Ureter (tissue), 1 donor: Measurements from ENCODE around the gene TEX14. TPM values are rescaled to one million over a fixed set of nuclear protein-coding genes. Genes with fewer than 3 reads are reported as not detected.
A peak's percentile ranks its signal among the peaks of the same experiment; 100 is the strongest.
"Not testable (repeated sequence)": the region's sequence is repeated elsewhere in the genome, so short reads cannot be mapped to it uniquely, and the experiment has no call there.

Source experiments
- DNase-seq: peaks from one replicate; pipeline ENCODE4 v3.0.0-alpha.2; 2020; ENCODE audit warnings: low spot score
- total RNA-seq: library from RNA; stranded (reverse); gene quantifications from one replicate; pipeline ENCODE4 v1.2.4, GENCODE V29; 2023
- donor health status: DM: yes; HTN: yes; CAD: no.

The TEX14 gene
- total RNA-seq, 1 donor from 2014 or later = 0.55 TPM

- DNase-seq = peak; percentile 86
Measured at GRCh38 chr17:58692239-58693055, 602 bp upstream of the TEX14 start, which contains the start of gene RAD51C. RAD51C (plus strand) TSS chr17:58692602; CDS start chr17:58692644, 42 bp downstream.

- not testable (repeated sequence) for DNase-seq
Measured at GRCh38 chr17:58690033-58690432, 1.8 kb downstream of the TEX14 start.

- no peak for DNase-seq
Measured at GRCh38 chr17:58688521-58688920, 3.3 kb downstream of the TEX14 start.

- no peak for DNase-seq
Measured at GRCh38 chr17:58686980-58687379, 4.9 kb downstream of the TEX14 start.

GRCh38 chr17:58684462-58684861 is 7.4 kb downstream of the TEX14 start:
- DNase-seq = not testable (repeated sequence)

GRCh38 chr17:58684003-58684402 is 7.8 kb downstream of the TEX14 start:
- DNase-seq = no peak

GRCh38 chr17:58680038-58680369 is 11.8 kb downstream of the TEX14 start:
- DNase-seq = no peak

- no peak for DNase-seq
Measured at GRCh38 chr17:58679263-58680037, 12.4 kb downstream of the TEX14 start.

GRCh38 chr17:58678287-58678686 is 13.6 kb downstream of the TEX14 start:
- DNase-seq = not testable (repeated sequence)

- DNase-seq = no peak
Measured at GRCh38 chr17:58677194-58677880, 14.5 kb downstream of the TEX14 start.

GRCh38 chr17:58671969-58672368 is 19.9 kb downstream of the TEX14 start:
- no peak for DNase-seq

- no peak for DNase-seq
Measured at GRCh38 chr17:58669853-58670252, 22.0 kb downstream of the TEX14 start.

- no peak for DNase-seq
Measured at GRCh38 chr17:58668598-58668935, 23.3 kb downstream of the TEX14 start.

- DNase-seq = no peak
Measured at GRCh38 chr17:58667934-58668597, 23.8 kb downstream of the TEX14 start.

- DNase-seq = peak; percentile 81
Measured at GRCh38 chr17:58666858-58667267, 25.0 kb downstream of the TEX14 start.

GRCh38 chr17:58665946-58666857 is 25.6 kb downstream of the TEX14 start:
- no peak for DNase-seq

GRCh38 chr17:58664302-58664701 is 27.5 kb downstream of the TEX14 start:
- no peak for DNase-seq

- DNase-seq = no peak
Measured at GRCh38 chr17:58661499-58661898, 30.3 kb downstream of the TEX14 start.

GRCh38 chr17:58660621-58661020 is 31.2 kb downstream of the TEX14 start:
- no peak for DNase-seq

- DNase-seq = not testable (repeated sequence)
Measured at GRCh38 chr17:58659714-58660084, 32.1 kb downstream of the TEX14 start.
